OCI-LY1 (cell line): ENCODE measurements around the gene DOK5.

Experiments
- H2AFZ ChIP-seq: fragments of 200-600 bp; sonication (generic), shearing (Covaris generic); 2 replicates; pipeline ENCODE4 v1.6.0; 2014; ENCODE audit warnings: antibody characterized with exemption, mild to moderate bottlenecking, low read length
- H3F3A ChIP-seq: fragments of 200-600 bp; sonication (generic), shearing (Covaris generic); 2 replicates; pipeline ENCODE4 v1.6.0; 2014; ENCODE audit warnings: mild to moderate bottlenecking, antibody characterized with exemption, low read length, moderate library complexity; ENCODE audit not compliant: insufficient read depth
- H3K27ac ChIP-seq: fragments of 200-600 bp; sonication (generic); 2 replicates; pipeline ENCODE4 v1.5.1; 2014; ENCODE audit warnings: low read length, mixed run types, mild to moderate bottlenecking, low read depth; ENCODE audit not compliant: poor library complexity, severe bottlenecking
- H3K27me3 ChIP-seq: fragments of 200-600 bp; sonication (generic); 2 replicates; pipeline ENCODE4 v1.6.0; 2014; ENCODE audit warnings: antibody characterized with exemption, mild to moderate bottlenecking, low read length, moderate library complexity; ENCODE audit not compliant: insufficient read depth
- H3K36me3 ChIP-seq: fragments of 200-600 bp; sonication (generic); 2 replicates; pipeline ENCODE4 v1.6.1; 2014; ENCODE audit warnings: mild to moderate bottlenecking, antibody characterized with exemption, low read length, moderate library complexity, mixed read lengths; ENCODE audit not compliant: insufficient read depth
- H3K4me1 ChIP-seq: fragments of 200-600 bp; sonication (generic); 2 replicates; pipeline ENCODE4 v1.5.1; 2014; ENCODE audit warnings: mild to moderate bottlenecking, low read length, moderate library complexity; ENCODE audit not compliant: insufficient read depth, severe bottlenecking
- H3K4me2 ChIP-seq: fragments of 200-600 bp; sonication (generic), shearing (Covaris generic); 2 replicates; pipeline ENCODE4 v1.6.1; 2014; ENCODE audit warnings: low read length
- H3K4me3 ChIP-seq: fragments of 200-600 bp; sonication (generic); 2 replicates; pipeline ENCODE4 v1.5.1; 2014; ENCODE audit warnings: low read length, low read depth, mild to moderate bottlenecking, mixed read lengths; ENCODE audit not compliant: poor library complexity, severe bottlenecking
- H3K79me2 ChIP-seq: fragments of 200-600 bp; shearing (Covaris generic); 2 replicates; pipeline ENCODE4 v1.6.1; 2016; ENCODE audit warnings: mixed run types, low read length, mixed read lengths; ENCODE audit not compliant: insufficient read depth
- H3K9ac ChIP-seq: fragments of 200-600 bp; sonication (generic), shearing (Covaris generic); 2 replicates; pipeline ENCODE4 v1.6.1; 2014; ENCODE audit warnings: mild to moderate bottlenecking, low read length, mixed read lengths
- H3K9me2 ChIP-seq: fragments of 200-600 bp; sonication (generic), shearing (Covaris generic); 2 replicates; pipeline ENCODE4 v1.6.1; 2014; ENCODE audit warnings: low read depth, mild to moderate bottlenecking, low read length, mixed read lengths
- H3K9me3 ChIP-seq: fragments of 200-600 bp; shearing (Covaris generic); 2 replicates; pipeline ENCODE4 v1.6.1; 2014; ENCODE audit warnings: low read length, mixed read lengths
- H4K20me1 ChIP-seq: fragments of 200-600 bp; sonication (generic), shearing (Covaris generic); 2 replicates; pipeline ENCODE4 v1.6.0; 2016; ENCODE audit warnings: mild to moderate bottlenecking, low read length; ENCODE audit not compliant: insufficient read depth
- EZH2 ChIP-seq: fragments of 200-600 bp; sonication (generic), shearing (Covaris generic); IDR thresholded peaks from 2 replicates; pipeline ENCODE4 v1.8.0; 2017; ENCODE audit warnings: borderline replicate concordance, mixed run types, mild to moderate bottlenecking, antibody characterized with exemption, low read length, moderate library complexity, mixed read lengths
- TF ChIP-seq, protein P1 (sequence below): fragments of 200-600 bp; sonication (generic), shearing (Covaris generic); IDR thresholded peaks from 2 replicates; pipeline ENCODE4 v1.5.1; 2017; ENCODE audit warnings: mild to moderate bottlenecking, antibody characterized with exemption, low read length, moderate library complexity, mixed read lengths

The DOK5 gene

DNA sequence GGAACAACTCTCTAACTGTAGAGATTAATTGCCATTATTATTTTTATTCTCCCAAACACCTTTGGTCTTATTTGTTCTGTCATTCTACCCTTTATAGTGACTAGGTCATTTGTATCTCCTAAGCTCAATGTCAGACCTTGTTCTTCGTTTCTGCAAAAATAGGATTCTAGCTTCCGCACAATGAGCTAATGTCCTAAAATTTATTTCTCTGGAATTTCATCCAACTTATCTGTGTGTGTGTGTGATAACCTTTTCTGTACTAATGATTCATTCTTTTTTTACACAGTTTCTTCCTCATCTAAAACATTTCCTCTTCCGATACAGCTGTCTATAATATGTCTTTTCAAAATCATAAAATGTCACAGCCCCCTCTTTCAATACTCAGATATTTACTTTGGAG, 84.5 kb downstream of the DOK5 start:
- H2AFZ ChIP-seq, result no peak overlapping the region
- no peak overlapping the region for H3K4me2 ChIP-seq
- no peaks in the 10 kb centered on the region for H3K79me2 ChIP-seq
- H3K9me3 ChIP-seq, result no peaks in the 10 kb centered on the region
- H3K9ac ChIP-seq, result no peak overlapping the region
- no peaks in the 10 kb centered on the region for H3K9me2 ChIP-seq
- no peaks in the 10 kb centered on the region for H3K36me3 ChIP-seq
- no peaks in the 10 kb centered on the region for H4K20me1 ChIP-seq
- TF ChIP-seq, protein P1, sequence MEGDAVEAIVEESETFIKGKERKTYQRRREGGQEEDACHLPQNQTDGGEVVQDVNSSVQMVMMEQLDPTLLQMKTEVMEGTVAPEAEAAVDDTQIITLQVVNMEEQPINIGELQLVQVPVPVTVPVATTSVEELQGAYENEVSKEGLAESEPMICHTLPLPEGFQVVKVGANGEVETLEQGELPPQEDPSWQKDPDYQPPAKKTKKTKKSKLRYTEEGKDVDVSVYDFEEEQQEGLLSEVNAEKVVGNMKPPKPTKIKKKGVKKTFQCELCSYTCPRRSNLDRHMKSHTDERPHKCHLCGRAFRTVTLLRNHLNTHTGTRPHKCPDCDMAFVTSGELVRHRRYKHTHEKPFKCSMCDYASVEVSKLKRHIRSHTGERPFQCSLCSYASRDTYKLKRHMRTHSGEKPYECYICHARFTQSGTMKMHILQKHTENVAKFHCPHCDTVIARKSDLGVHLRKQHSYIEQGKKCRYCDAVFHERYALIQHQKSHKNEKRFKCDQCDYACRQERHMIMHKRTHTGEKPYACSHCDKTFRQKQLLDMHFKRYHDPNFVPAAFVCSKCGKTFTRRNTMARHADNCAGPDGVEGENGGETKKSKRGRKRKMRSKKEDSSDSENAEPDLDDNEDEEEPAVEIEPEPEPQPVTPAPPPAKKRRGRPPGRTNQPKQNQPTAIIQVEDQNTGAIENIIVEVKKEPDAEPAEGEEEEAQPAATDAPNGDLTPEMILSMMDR, result no peak
- TF ChIP-seq EZH2, result no peak
- H3K27ac ChIP-seq, result no peak overlapping the region
- no peaks in the 10 kb centered on the region for H3K4me1 ChIP-seq
- H3K4me3 ChIP-seq, result no peak overlapping the region
- no peaks in the 10 kb centered on the region for H3F3A ChIP-seq
- no peaks in the 10 kb centered on the region for H3K27me3 ChIP-seq

DNA sequence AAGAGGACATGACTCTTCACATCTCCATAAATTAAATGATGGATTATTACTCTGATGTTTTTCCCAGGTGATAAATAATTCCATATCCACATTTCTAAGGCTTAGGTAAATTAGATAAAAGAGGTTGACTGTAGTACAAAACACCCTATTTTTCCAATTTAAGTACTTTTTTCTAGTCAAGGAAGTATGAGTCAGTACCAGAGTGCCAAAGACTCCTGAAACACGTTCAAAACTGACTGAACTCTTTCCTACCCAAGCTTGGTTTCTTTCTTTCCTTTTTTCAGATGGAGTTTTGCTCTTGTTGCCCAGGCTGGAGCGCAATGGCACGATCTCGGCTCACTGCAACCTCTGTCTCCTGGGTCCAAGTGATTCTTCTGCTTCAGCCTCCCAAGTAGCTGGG, 85.0 kb downstream of the DOK5 start:
- no peaks in the 10 kb centered on the region for H3K79me2 ChIP-seq
- H3K4me1 ChIP-seq, result no peaks in the 10 kb centered on the region
- H4K20me1 ChIP-seq, result no peaks in the 10 kb centered on the region
- H3K27ac ChIP-seq, result no peak overlapping the region
- no peak overlapping the region for H2AFZ ChIP-seq
- no peaks in the 10 kb centered on the region for H3F3A ChIP-seq
- no peaks in the 10 kb centered on the region for H3K27me3 ChIP-seq
- no peaks in the 10 kb centered on the region for H3K9me3 ChIP-seq
- H3K4me2 ChIP-seq, result no peak overlapping the region
- TF ChIP-seq EZH2, result no peak
- TF ChIP-seq, protein P1, result no peak
- H3K9ac ChIP-seq, result no peak overlapping the region
- H3K4me3 ChIP-seq, result no peak overlapping the region
- no peaks in the 10 kb centered on the region for H3K36me3 ChIP-seq
- no peaks in the 10 kb centered on the region for H3K9me2 ChIP-seq

DNA sequence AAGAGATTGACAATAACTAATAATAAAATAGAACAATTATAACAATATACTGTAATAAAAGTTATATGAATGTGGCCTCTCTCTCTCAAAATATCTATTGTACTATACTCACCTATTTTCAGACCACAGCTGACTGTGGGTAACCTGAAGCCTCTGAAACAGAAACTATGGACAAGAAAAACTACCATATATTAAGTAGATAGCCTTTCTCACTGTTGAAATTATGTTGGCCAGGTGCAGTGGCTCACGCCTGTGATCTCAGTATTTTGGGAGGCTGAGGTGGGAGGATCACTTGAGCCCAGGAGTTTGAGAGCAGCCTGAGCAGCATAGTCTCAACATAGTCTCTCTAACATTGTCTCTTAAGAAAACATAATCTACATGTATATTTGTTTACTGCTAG, 89.9 kb downstream of the DOK5 start:
- no peak overlapping the region for H3K27ac ChIP-seq
- no peaks in the 10 kb centered on the region for H3K79me2 ChIP-seq
- no peak overlapping the region for H3K4me3 ChIP-seq
- TF ChIP-seq, protein P1, result no peak
- no peak for TF ChIP-seq EZH2
- H4K20me1 ChIP-seq, result no peaks in the 10 kb centered on the region
- no peaks in the 10 kb centered on the region for H3K4me1 ChIP-seq
- no peak overlapping the region for H3K4me2 ChIP-seq
- no peak overlapping the region for H2AFZ ChIP-seq
- no peaks in the 10 kb centered on the region for H3K9me2 ChIP-seq
- no peaks in the 10 kb centered on the region for H3K9me3 ChIP-seq
- H3K9ac ChIP-seq, result no peak overlapping the region
- no peaks in the 10 kb centered on the region for H3K36me3 ChIP-seq
- no peaks in the 10 kb centered on the region for H3K27me3 ChIP-seq
- no peaks in the 10 kb centered on the region for H3F3A ChIP-seq
